K562 (cell line): ENCODE measurements around the gene SAMD9L. TPM values are rescaled to one million over a fixed set of nuclear protein-coding genes. Genes with fewer than 3 reads are reported as not detected.

Experiments
- ATAC-seq: fragments of 200-7000 bp; cut with Tn5 transposase; 3 replicates; pipeline ENCODE4 v1.9.1; 2020; ENCODE audit warnings: moderate library complexity
- BruUV-seq: library from RNA; stranded (reverse); fragments of 400-500 nt; replicated peaks from 2 replicates; lab custom pipeline; 2021; lab: Mats Ljungman, UMichigan
- CTCF ChIA-PET: fragments of 300-600 bp; formaldehyde crosslinking; extraction: SDS; loops from one replicate; lab custom pipeline; 2021; ENCODE audit warnings: low intra/inter-chr PET ratio; lab: Yijun Ruan, JAX
- POLR2A ChIA-PET: fragments of 300-600, 350-650 bp; sonication (Branson Sonifier 250); formaldehyde crosslinking; extraction: SDS; loops from one replicate; lab custom pipeline; 2021; ENCODE audit warnings: antibody characterized with exemption, inconsistent platforms; lab: Yijun Ruan, JAX
- DNase-seq, 4 experiments: peaks; one replicate each; pipeline versions ENCODE4 v3.0.0 to v3.0.0-alpha.2; 2011 to 2018; ENCODE audit warnings: low spot score in 3 of 4, mixed read lengths in 3 of 4; ENCODE audit errors: extremely low read depth in 1 of 4
- FAIRE-seq: peaks from 2 replicates; lab custom pipeline; 2011; peaks lifted over from hg19 to GRCh38; lab: Jason Lieb, UNC
- H2AFZ ChIP-seq: 2 replicates; pipeline ENCODE4 v1.6.0; 2011; ENCODE audit warnings: low read depth, low read length, control low read depth, inconsistent platforms
- H3K27ac ChIP-seq: fragments of 200-600 bp; 3 replicates; pipeline ENCODE4 v1.8.0; 2011; ENCODE audit warnings: low read depth, mild to moderate bottlenecking, control low read depth, inconsistent platforms, low read length, moderate library complexity, mixed read lengths; ENCODE audit errors: extremely low read depth
- H3K27me3 ChIP-seq, 2 experiments: fragments of 300-600 bp in 1 of 2; 2 replicates in 1 of 2; 3 replicates in 1 of 2; pipeline versions ENCODE4 v1.6.0 to v1.8.0; 2011; ENCODE audit warnings: inconsistent platforms in 2 of 2, low read length in 2 of 2, mild to moderate bottlenecking in 1 of 2, mixed read lengths in 1 of 2, moderate library complexity in 1 of 2; ENCODE audit not compliant: control insufficient read depth in 2 of 2, insufficient read depth in 2 of 2
- H3K36me3 ChIP-seq: fragments of 300-600 bp; 3 replicates; pipeline ENCODE4 v1.8.0; 2011; ENCODE audit warnings: mild to moderate bottlenecking, low read length, inconsistent platforms; ENCODE audit not compliant: control insufficient read depth, insufficient read depth
- H3K4me1 ChIP-seq, 2 experiments: fragments of 200-600 bp in 1 of 2; replicated peaks in 1 of 2; 2 replicates in 1 of 2; 3 replicates in 1 of 2; pipeline versions ENCODE4 v1.5.1 to v1.8.0; 2011; ENCODE audit warnings: inconsistent platforms in 2 of 2, low read length in 2 of 2, mild to moderate bottlenecking in 1 of 2, mixed read lengths in 1 of 2, moderate library complexity in 1 of 2; ENCODE audit not compliant: control insufficient read depth in 2 of 2, insufficient read depth in 2 of 2
- H3K4me2 ChIP-seq: 2 replicates; pipeline ENCODE4 v1.6.1; 2011; ENCODE audit warnings: low read length, control low read depth, inconsistent platforms, mixed read lengths; ENCODE audit not compliant: insufficient read depth
- H3K4me3 ChIP-seq: fragments of 200-600 bp; sonication (generic), shearing (Covaris generic); 2 replicates; pipeline ENCODE4 v1.5.1; 2016; ENCODE audit warnings: control low read depth, inconsistent platforms
- H3K79me2 ChIP-seq: fragments of 200-600 bp; 3 replicates; pipeline ENCODE4 v1.8.0; 2011; ENCODE audit warnings: low read length, inconsistent platforms; ENCODE audit not compliant: control insufficient read depth, insufficient read depth
- H3K9ac ChIP-seq, 2 experiments: 2 replicates each; pipeline versions ENCODE4 v1.6.0 to v1.6.1; 2011; ENCODE audit warnings: low read depth in 2 of 2, low read length in 2 of 2, control low read depth in 1 of 2, inconsistent platforms in 1 of 2, mild to moderate bottlenecking in 1 of 2, mixed read lengths in 1 of 2; ENCODE audit not compliant: insufficient read depth in 1 of 2
- H3K9me1 ChIP-seq: one replicate; pipeline ENCODE4 v1.6.0; 2011; ENCODE audit warnings: inconsistent platforms, mild to moderate bottlenecking, low read length, moderate library complexity; ENCODE audit not compliant: control insufficient read depth, insufficient read depth
- H3K9me3 ChIP-seq: replicated peaks from 2 replicates; pipeline ENCODE4 v1.5.1; 2011; ENCODE audit warnings: low read depth, low read length, inconsistent platforms; ENCODE audit not compliant: control insufficient read depth, insufficient read depth
- H4K20me1 ChIP-seq: replicated peaks from 2 replicates; pipeline ENCODE4 v1.6.1; 2011; ENCODE audit warnings: low read length, inconsistent platforms, mixed read lengths; ENCODE audit not compliant: control insufficient read depth, insufficient read depth
- BACH1 ChIP-seq: fragments of 200-800 bp; sonication (Bioruptor generic); IDR thresholded peaks from 2 replicates; pipeline ENCODE4 v1.6.1; 2016; ENCODE audit warnings: missing genetic modification characterization, missing compliant biosample characterization
- C11orf30 ChIP-seq: fragments of 450-650 bp; IDR thresholded peaks from 2 replicates; pipeline ENCODE4 v1.6.1; 2016; ENCODE audit warnings: low read depth, mild to moderate bottlenecking
- ESRRB ChIP-seq: fragments of 250-450 bp; sonication (Bioruptor Pico); IDR thresholded peaks from 2 replicates; pipeline ENCODE4 v1.5.0; 2020; ENCODE audit warnings: mild to moderate bottlenecking, moderate library complexity, borderline replicate concordance
- FOXK2 ChIP-seq, 2 experiments: fragments of 450-650 bp; IDR thresholded peaks in 1 of 2; conservative IDR thresholded peaks in 1 of 2; 2 replicates each; pipeline ENCODE4 v1.6.1; 2016; ENCODE audit warnings: low read depth in 2 of 2, mild to moderate bottlenecking in 1 of 2
- JUNB ChIP-seq: fragments of 450-650 bp; formaldehyde crosslinking; conservative IDR thresholded peaks from 2 replicates; pipeline ENCODE4 v1.4.0; 2020; ENCODE audit warnings: mild to moderate bottlenecking
- MAFF ChIP-seq: IDR thresholded peaks from 2 replicates; pipeline ENCODE4 v1.6.1; 2012; ENCODE audit warnings: low read length, improper control_type of control experiment
- MAFG ChIP-seq: fragments of 450-650 bp; conservative IDR thresholded peaks from 2 replicates; pipeline ENCODE4 v1.6.1; 2016; ENCODE audit warnings: missing genetic modification characterization, missing compliant biosample characterization
- NBN ChIP-seq: fragments of 450-650 bp; IDR thresholded peaks from 2 replicates; pipeline ENCODE4 v1.6.1; 2016; ENCODE audit warnings: low read depth, mild to moderate bottlenecking
- NFE2 ChIP-seq: IDR thresholded peaks from 2 replicates; pipeline ENCODE4 v1.6.1; 2014; ENCODE audit warnings: antibody characterized with exemption, low read depth
- NFE2L1 ChIP-seq: fragments of 450-650 bp; IDR thresholded peaks from 2 replicates; pipeline ENCODE4 v1.6.1; 2016; ENCODE audit warnings: missing genetic modification characterization, low read depth, mild to moderate bottlenecking, missing compliant biosample characterization, moderate library complexity, borderline replicate concordance
- NR1H2 ChIP-seq: sonication (generic); formaldehyde crosslinking; IDR thresholded peaks from 2 replicates; pipeline ENCODE4 v1.4.0; 2020; ENCODE audit warnings: mild to moderate bottlenecking, missing genetic modification reagents
- RBM17 ChIP-seq: fragments of 200-400 bp; formaldehyde crosslinking; IDR thresholded peaks from 2 replicates; pipeline ENCODE4 v1.6.1; 2017; ENCODE audit warnings: low read depth, mild to moderate bottlenecking, low read length, borderline replicate concordance
- SIN3A ChIP-seq, 2 experiments: fragments of 150-350 bp in 1 of 2; IDR thresholded peaks; 2 replicates each; pipeline ENCODE4 v1.6.1; 2011 to 2016; ENCODE audit warnings: borderline replicate concordance in 2 of 2, low read depth in 2 of 2, low read length in 2 of 2, mild to moderate bottlenecking in 2 of 2, moderate library complexity in 2 of 2; ENCODE audit not compliant: control insufficient read depth in 1 of 2
- SPI1 ChIP-seq: IDR thresholded peaks from 2 replicates; pipeline ENCODE4 v1.6.1; 2011; ENCODE audit warnings: low read depth, low read length, control low read depth, borderline replicate concordance
- XRCC4 ChIP-seq: IDR thresholded peaks from one replicate; pipeline ENCODE4 v1.6.1; 2011; ENCODE audit not compliant: insufficient read depth, insufficient read length; ENCODE audit errors: extremely low read depth
- ZNF184 ChIP-seq: sonication (generic); formaldehyde crosslinking; IDR thresholded peaks from 2 replicates; pipeline ENCODE4 v1.5.0; 2020; ENCODE audit warnings: missing genetic modification reagents
- ZNF280A ChIP-seq: fragments of 450-650 bp; IDR thresholded peaks from 2 replicates; pipeline ENCODE4 v1.6.1; 2018; ENCODE audit warnings: mild to moderate bottlenecking, low read depth; ENCODE audit not compliant: partially characterized antibody
- ZNF668 ChIP-seq: fragments of 250-450 bp; sonication (Bioruptor Pico); IDR thresholded peaks from 2 replicates; pipeline ENCODE4 v1.8.0; 2022; ENCODE audit warnings: mild to moderate bottlenecking, inconsistent platforms
- WGBS: fragments of 100-300 bp; shearing (Covaris generic); methylation state at CpG from one replicate; pipeline ENCODE4 v1.1.6; 2016; ENCODE audit warnings: low coverage, mixed read lengths; ENCODE audit not compliant: insufficient coverage; ENCODE audit errors: missing lambda C conversion rate; 5-methylcytosine and 5-hydroxymethylcytosine counted together
- in situ Hi-C: fragments of 300-500 bp; cut with MboI; formaldehyde crosslinking; loops from 4 replicates; pipeline ENCODE4 v1.15.0; 2018; ENCODE audit warnings: inconsistent platforms, mixed read lengths
- intact Hi-C: fragments of 100-400 bp; cut with micrococcal nuclease; formaldehyde crosslinking; loops from 2 replicates; pipeline ENCODE4 v1.14.2; 2022
- polyA plus RNA-seq, 8 experiments: library from polyadenylated mRNA; depleted of rRNA in 4 of 8; stranded (reverse) in 5 of 8; unstranded in 3 of 8; fragments of >200 nt; fragmentation: Nextera tagmentation in 2 of 8; fragmentation: Illumina TruSeq in 1 of 8; extraction: Ambion mirVana in 2 of 8; extraction: Trizol in 1 of 8; gene quantifications; 2 replicates each; pipeline versions ENCODE4 v1.2.1 to v1.2.3, GENCODE V29; 2011 to 2014; ENCODE audit warnings: inconsistent platforms in 1 of 8, missing spikeins in 1 of 8
- total RNA-seq, 7 experiments: library from RNA; depleted of rRNA in 6 of 7; stranded (reverse); fragments of >200 nt in 6 of 7; fragmentation: Illumina TruSeq in 2 of 7; extraction: Trizol in 2 of 7; gene quantifications; 2 replicates each; pipeline versions ENCODE4 v1.2.1 to v1.2.3, GENCODE V29; 2011 to 2021; ENCODE audit warnings: low replicate concordance in 1 of 7

Gene SAMD9L
- total and polyA plus RNA-seq, 9 of the 15 experiments (the other 6 are each of a cell fraction or from before 2014, with no cell fraction given), result 0.15 to 1.0 (median 0.48) TPM

DNA sequence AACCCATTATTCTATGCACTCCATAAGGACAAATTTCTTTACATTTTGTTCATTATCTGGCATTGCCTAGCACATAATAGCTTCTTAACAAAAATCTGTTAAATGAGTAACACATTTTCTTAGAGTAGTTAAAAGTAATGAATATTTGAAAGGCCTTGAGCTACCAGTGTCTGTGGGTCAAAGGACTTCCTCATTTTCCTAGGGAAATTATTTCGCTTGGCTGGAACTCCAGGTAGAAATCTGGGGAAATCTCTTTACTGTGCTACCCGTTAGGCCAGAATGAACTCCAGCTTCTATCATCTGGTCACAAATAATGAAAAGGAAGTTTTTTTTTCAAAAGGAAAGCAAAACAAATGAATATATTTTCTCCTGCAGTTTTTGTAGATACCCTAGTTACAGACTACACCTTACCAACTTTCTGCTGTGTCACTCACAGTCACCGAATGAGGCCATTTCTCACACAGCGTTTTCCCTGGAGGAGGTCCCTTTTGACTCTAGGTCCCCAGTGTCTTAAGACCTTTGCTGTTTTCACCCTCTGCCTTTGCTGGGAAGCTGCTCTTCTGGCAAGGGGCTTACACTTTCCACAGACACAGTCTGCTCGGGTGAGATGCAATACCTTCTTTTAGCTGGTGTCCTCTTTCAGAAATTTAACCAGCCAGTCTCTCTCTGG is 1.6 kb downstream of the SAMD9L start:
- ChIA-PET POLR2A (no interaction called here), CTCF (no interaction called here)
- H3K4me1 ChIP-seq, result peaks cover 0 to 12% of the 10 kb centered on the region in 2 experiments; a peak in 1 of 5 replicates
- H3K27ac ChIP-seq, result peak overlapping the region; percentile 23; the same call in 2 of the 3 replicates
- H3K4me2 ChIP-seq, result peak overlapping the region; percentile 51
- BruUV-seq, result no TSS peak
- ATAC-seq (peak; percentile 83), FAIRE-seq (peak; percentile 35), DNase-seq (peak in 2 of 4 experiments; percentile 27 to 45)
- H3K9me1 ChIP-seq, result no peaks in the 10 kb centered on the region
- H3K79me2 ChIP-seq, result no peaks in the 10 kb centered on the region
- H2AFZ ChIP-seq, result peak overlapping the region; percentile 82
- WGBS, result 16% methylated on average over 5 of the region's 5 CpGs
- no peaks in the 10 kb centered on the region for H3K36me3 ChIP-seq
- H3K9me3 ChIP-seq, result no peaks in the 10 kb centered on the region
- H3K9ac ChIP-seq, result peak overlapping the region in 1 of 2 experiments; percentile 26; a peak in 1 of 4 replicates
- H3K27me3 ChIP-seq, result peaks cover 0 to 4% of the 10 kb centered on the region in 2 experiments; a peak in 1 of 5 replicates
- no peak overlapping the region for H3K4me3 ChIP-seq
- H4K20me1 ChIP-seq, result no peaks in the 10 kb centered on the region
- in situ Hi-C loops, result no loop called here
- intact Hi-C loops, result loop anchor here (2.0 kb wide), 1 partner anchor 28 kb away; no protein-coding TSS in a partner anchor
- TF ChIP-seq MAFG, result peak; percentile 82
- TF ChIP-seq NBN, result no peak
- peak; percentile 36; the same call in 1 of the 2 replicates for TF ChIP-seq NFE2L1 (tag)
- no peak for TF ChIP-seq SIN3A (IDR thresholded peaks at IDR 0.05; ENCODE audit: borderline replicate concordance in 2 of 2, control insufficient read depth in 1 of 2, low read depth in 2 of 2, low read length in 2 of 2)
- TF ChIP-seq ZNF280A, result no peak
- TF ChIP-seq ZNF184 (CRISPR knock-in tag), result no peak
- TF ChIP-seq JUNB (CRISPR knock-in tag), result no peak
- peak in 1 of 2 experiments; percentile 29; a peak in 1 of 4 replicates for TF ChIP-seq FOXK2 (conservative IDR thresholded peaks at IDR 0.05 in 1 of 2, IDR thresholded peaks at IDR 0.05 in 1 of 2; ENCODE audit: low read depth in 2 of 2)
- TF ChIP-seq MAFF, result peak; percentile 68
- TF ChIP-seq ZNF668 (CRISPR knock-in tag), result no peak
- TF ChIP-seq NR1H2 (CRISPR knock-in tag), result no peak
- TF ChIP-seq ESRRB (CRISPR knock-in tag), result no peak
- TF ChIP-seq SPI1, result peak; percentile 89
- TF ChIP-seq XRCC4, result no peak
- TF ChIP-seq BACH1 (tag), result 0 out of 2 replicates have a peak, but pooled peaks have one; percentile 27
- TF ChIP-seq RBM17, result no peak
- peak; percentile 90 for TF ChIP-seq NFE2
- peak; percentile 63 for TF ChIP-seq C11orf30
